HepG2 (cell line): Measurements from ENCODE around the gene RTN4RL2.

Experiments
- BRCA1 ChIP-seq: sonication (generic); formaldehyde crosslinking; IDR thresholded peaks from 2 replicates; pipeline ENCODE4 v1.4.0; 2020; ENCODE audit warnings: missing genetic modification reagents
- DMAP1 ChIP-seq: IDR thresholded peaks from 2 replicates; pipeline ENCODE4 v1.6.1; 2016
- HDAC6 ChIP-seq: fragments of 200-600 bp; sonication (generic); IDR thresholded peaks from 2 replicates; pipeline ENCODE4 v1.7.0; 2017; ENCODE audit warnings: mild to moderate bottlenecking, antibody characterized with exemption, low read length, low read depth
- NR3C1 ChIP-seq: sonication (generic); formaldehyde crosslinking; IDR thresholded peaks from 2 replicates; pipeline ENCODE4 v1.4.0; 2020; ENCODE audit warnings: missing genetic modification reagents
- SIN3A ChIP-seq: IDR thresholded peaks from 2 replicates; pipeline ENCODE4 v1.6.1; 2011; ENCODE audit warnings: low read depth, mild to moderate bottlenecking, control low read depth, low read length, borderline replicate concordance
- SMC3 ChIP-seq: IDR thresholded peaks from 2 replicates; pipeline ENCODE4 v1.6.1; 2011; ENCODE audit warnings: low read length, improper control_type of control experiment
- TCF12 ChIP-seq, 2 experiments: fragments of 450-650 bp in 1 of 2; sonication (generic) in 1 of 2; formaldehyde crosslinking in 1 of 2; IDR thresholded peaks; 2 replicates each; pipeline versions ENCODE4 v1.6.1 to v1.8.0; 2017 to 2022; ENCODE audit warnings: antibody characterized with exemption in 1 of 2, mild to moderate bottlenecking in 1 of 2, missing genetic modification reagents in 1 of 2, moderate library complexity in 1 of 2
- ZNF317 ChIP-seq: sonication (generic); formaldehyde crosslinking; IDR thresholded peaks from 2 replicates; pipeline ENCODE4 v1.5.0; 2020; ENCODE audit warnings: mild to moderate bottlenecking, missing genetic modification reagents
- ZNF629 ChIP-seq: sonication (generic); formaldehyde crosslinking; conservative IDR thresholded peaks from 2 replicates; pipeline ENCODE4 v1.5.0; 2020; ENCODE audit warnings: missing genetic modification reagents
- TF ChIP-seq, protein P1 (sequence below): sonication (generic); formaldehyde crosslinking; IDR thresholded peaks from 2 replicates; pipeline ENCODE4 v1.5.0; 2020; ENCODE audit warnings: mild to moderate bottlenecking, missing genetic modification reagents, moderate library complexity

DNA sequence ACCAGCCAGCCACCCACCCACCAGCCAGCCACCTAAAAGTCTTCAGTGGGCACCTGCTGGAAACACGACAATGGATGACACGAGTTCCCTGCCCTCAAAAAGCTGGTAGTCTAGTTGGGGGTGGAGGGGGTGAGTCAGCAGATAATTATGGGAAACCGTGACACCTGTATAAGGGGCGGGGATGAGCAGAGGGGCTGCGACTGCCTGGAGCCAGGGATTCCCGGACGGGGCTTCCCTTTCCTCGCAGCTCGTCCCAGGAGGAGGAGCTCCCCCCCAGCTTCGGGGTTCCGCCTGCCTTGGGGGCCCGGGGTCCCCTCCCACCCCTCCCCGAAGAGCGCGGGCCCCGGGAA lies 2.3 kb upstream of the RTN4RL2 start:
- TF ChIP-seq NR3C1 (CRISPR knock-in tag), result no peak
- TF ChIP-seq SIN3A, result no peak
- TF ChIP-seq ZNF317 (CRISPR knock-in tag), result no peak
- TF ChIP-seq DMAP1 (CRISPR knock-in tag), result no peak
- TF ChIP-seq TCF12 (IDR thresholded peaks at IDR 0.05), result no peak
- no peak for TF ChIP-seq TCF12 (CRISPR knock-in tag; IDR thresholded peaks at IDR 0.05)
- TF ChIP-seq BRCA1, result no peak
- no peak for TF ChIP-seq SMC3
- TF ChIP-seq, protein P1, sequence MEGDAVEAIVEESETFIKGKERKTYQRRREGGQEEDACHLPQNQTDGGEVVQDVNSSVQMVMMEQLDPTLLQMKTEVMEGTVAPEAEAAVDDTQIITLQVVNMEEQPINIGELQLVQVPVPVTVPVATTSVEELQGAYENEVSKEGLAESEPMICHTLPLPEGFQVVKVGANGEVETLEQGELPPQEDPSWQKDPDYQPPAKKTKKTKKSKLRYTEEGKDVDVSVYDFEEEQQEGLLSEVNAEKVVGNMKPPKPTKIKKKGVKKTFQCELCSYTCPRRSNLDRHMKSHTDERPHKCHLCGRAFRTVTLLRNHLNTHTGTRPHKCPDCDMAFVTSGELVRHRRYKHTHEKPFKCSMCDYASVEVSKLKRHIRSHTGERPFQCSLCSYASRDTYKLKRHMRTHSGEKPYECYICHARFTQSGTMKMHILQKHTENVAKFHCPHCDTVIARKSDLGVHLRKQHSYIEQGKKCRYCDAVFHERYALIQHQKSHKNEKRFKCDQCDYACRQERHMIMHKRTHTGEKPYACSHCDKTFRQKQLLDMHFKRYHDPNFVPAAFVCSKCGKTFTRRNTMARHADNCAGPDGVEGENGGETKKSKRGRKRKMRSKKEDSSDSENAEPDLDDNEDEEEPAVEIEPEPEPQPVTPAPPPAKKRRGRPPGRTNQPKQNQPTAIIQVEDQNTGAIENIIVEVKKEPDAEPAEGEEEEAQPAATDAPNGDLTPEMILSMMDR, result no peak
- TF ChIP-seq ZNF629 (CRISPR knock-in tag), result no peak
- no peak for TF ChIP-seq HDAC6
